Common myeloid progenitor, CD34-positive (primary cell): ENCODE data around the gene FMO3.

Experiments used
- CTCF ChIA-PET: fragments of 350-600 bp; sonication (Branson Sonifier 250); formaldehyde crosslinking; loops from one replicate; lab custom pipeline; 2021; ENCODE audit warnings: antibody characterized with exemption; lab: Charles Lee
- POLR2A ChIA-PET: fragments of 350-600 bp; sonication (Branson Sonifier 250); formaldehyde crosslinking; loops from one replicate; lab custom pipeline; 2021; ENCODE audit warnings: antibody characterized with exemption; lab: Charles Lee
- DNase-seq, 3 donors: peaks; one replicate each; pipeline versions ENCODE4 v3.0.0 to v3.0.0-alpha.2; 2013
- H3K27ac ChIP-seq, 2 experiments: 1 replicate in 1 of 2; 2 replicates in 1 of 2; pipeline ENCODE4 v1.7.0; 2013; ENCODE audit warnings: inconsistent platforms in 2 of 2, low read length in 2 of 2, mild to moderate bottlenecking in 2 of 2, low read depth in 1 of 2, moderate library complexity in 1 of 2; ENCODE audit not compliant: severe bottlenecking in 2 of 2, insufficient read depth in 1 of 2, poor library complexity in 1 of 2
- H3K27me3 ChIP-seq, 5 experiments: replicated peaks in 2 of 5; 1 replicate in 3 of 5; 2 replicates in 2 of 5; pipeline versions ENCODE4 v1.6.1 to v1.7.0; 2013; ENCODE audit warnings: low read length in 4 of 5, mild to moderate bottlenecking in 2 of 5, moderate library complexity in 2 of 5, inconsistent platforms in 1 of 5; ENCODE audit not compliant: insufficient read depth in 5 of 5, control insufficient read depth in 4 of 5
- H3K36me3 ChIP-seq, 4 experiments: 1 replicate in 2 of 4; 2 replicates in 2 of 4; pipeline versions ENCODE4 v1.6.1 to v1.7.0; 2013; ENCODE audit warnings: low read length in 3 of 4, control low read depth in 1 of 4, mild to moderate bottlenecking in 1 of 4; ENCODE audit not compliant: control insufficient read depth in 4 of 4, insufficient read depth in 4 of 4
- H3K4me1 ChIP-seq, 4 experiments: 1 replicate in 3 of 4; 2 replicates in 1 of 4; pipeline versions ENCODE4 v1.6.1 to v1.7.1; 2013; ENCODE audit warnings: low read length in 3 of 4, mild to moderate bottlenecking in 3 of 4, control low read depth in 1 of 4, inconsistent platforms in 1 of 4, moderate library complexity in 1 of 4; ENCODE audit not compliant: control insufficient read depth in 4 of 4, insufficient read depth in 4 of 4; ENCODE audit errors: control extremely low read depth in 1 of 4
- H3K4me3 ChIP-seq, 7 experiments: 1 replicate in 4 of 7; 2 replicates in 3 of 7; pipeline versions ENCODE4 v1.5.1 to v1.7.0; 2013; ENCODE audit warnings: mild to moderate bottlenecking in 7 of 7, low read length in 6 of 7, moderate library complexity in 6 of 7, inconsistent platforms in 2 of 7, low read depth in 2 of 7, control low read depth in 1 of 7; ENCODE audit not compliant: insufficient read depth in 4 of 7, control insufficient read depth in 1 of 7; ENCODE audit errors: extremely low read depth in 1 of 7
- H3K9me3 ChIP-seq, 5 experiments: 1 replicate in 4 of 5; 2 replicates in 1 of 5; pipeline versions ENCODE4 v1.6.1 to v1.7.1; 2013; ENCODE audit warnings: low read length in 4 of 5, mild to moderate bottlenecking in 2 of 5, inconsistent platforms in 1 of 5, low read depth in 1 of 5, moderate library complexity in 1 of 5; ENCODE audit not compliant: control insufficient read depth in 4 of 5, insufficient read depth in 2 of 5; ENCODE audit errors: control extremely low read depth in 1 of 5
- WGBS: methylation state at CpG from one replicate; pipeline ENCODE4 v1.1.5; 2013; ENCODE audit not compliant: insufficient coverage; 5-methylcytosine and 5-hydroxymethylcytosine counted together

The FMO3 gene

GRCh38 chr1:171155484-171155883 is 64.8 kb downstream of the FMO3 start:
- no peaks in the 10 kb centered on the region for H3K36me3 ChIP-seq
- ChIA-PET CTCF (no interaction called here), POLR2A (no interaction called here)
- DNase-seq, result no peak
- H3K9me3 ChIP-seq, result peaks cover 0 to 1% (median 0%) of the 10 kb centered on the region in 5 experiments
- H3K27ac ChIP-seq, result no peak overlapping the region
- no peaks in the 10 kb centered on the region for H3K4me1 ChIP-seq
- H3K4me3 ChIP-seq, result no peak overlapping the region
- H3K27me3 ChIP-seq, result no peaks in the 10 kb centered on the region

- H3K27me3 ChIP-seq, result no peaks in the 10 kb centered on the region
- no peak overlapping the region for H3K27ac ChIP-seq
- POLR2A ChIA-PET, result no interaction called here
- CTCF ChIA-PET, result no interaction called here
- no peaks in the 10 kb centered on the region for H3K36me3 ChIP-seq
- DNase-seq, result no peak
- 71% methylated on average over 1 of the region's 5 CpGs for WGBS
- H3K9me3 ChIP-seq, result peaks cover 0 to 1% (median 0%) of the 10 kb centered on the region in 5 experiments
- no peak overlapping the region for H3K4me3 ChIP-seq
- no peaks in the 10 kb centered on the region for H3K4me1 ChIP-seq
Measured at GRCh38 chr1:171158096-171158495, 67.4 kb downstream of the FMO3 start.

- Histone ChIP-seq H3K9me3 (peaks cover 0 to 1% (median 0%) of the 10 kb centered on the region in 5 experiments), H3K4me1 (no peaks in the 10 kb centered on the region), H3K27me3 (no peaks in the 10 kb centered on the region), H3K36me3 (no peaks in the 10 kb centered on the region), H3K27ac (no peak overlapping the region), H3K4me3 (no peak overlapping the region)
- POLR2A ChIA-PET, result no interaction called here
- CTCF ChIA-PET, result no interaction called here
- DNase-seq, result no peak
- 79% methylated on average over 3 of the region's 3 CpGs for WGBS
Measured at GRCh38 chr1:171158551-171158950, 67.8 kb downstream of the FMO3 start.

GRCh38 chr1:171159148-171159547 is 68.4 kb downstream of the FMO3 start:
- no peak for DNase-seq
- H3K27me3 ChIP-seq, result no peaks in the 10 kb centered on the region
- ChIA-PET CTCF (no interaction called here), POLR2A (no interaction called here)
- H3K4me1 ChIP-seq, result no peaks in the 10 kb centered on the region
- no peak overlapping the region for H3K27ac ChIP-seq
- no peaks in the 10 kb centered on the region for H3K36me3 ChIP-seq
- no peak overlapping the region for H3K4me3 ChIP-seq
- H3K9me3 ChIP-seq, result peaks cover 0 to 1% (median 0%) of the 10 kb centered on the region in 5 experiments
- WGBS, result no CpG with 5 or more reads among the region's 2 CpGs

- Histone ChIP-seq H3K27me3 (no peaks in the 10 kb centered on the region), H3K4me3 (no peak overlapping the region), H3K27ac (no peak overlapping the region), H3K9me3 (peaks cover 0 to 1% (median 0%) of the 10 kb centered on the region in 5 experiments), H3K36me3 (no peaks in the 10 kb centered on the region), H3K4me1 (no peaks in the 10 kb centered on the region)
- WGBS, result 80% methylated on average over 2 of the region's 3 CpGs
- CTCF ChIA-PET, result no interaction called here
- POLR2A ChIA-PET, result no interaction called here
- no peak for DNase-seq
Measured at GRCh38 chr1:171160211-171160610, 69.5 kb downstream of the FMO3 start.

- H3K4me1 ChIP-seq, result no peaks in the 10 kb centered on the region
- H3K9me3 ChIP-seq, result peaks cover 0 to 1% (median 0%) of the 10 kb centered on the region in 5 experiments
- H3K4me3 ChIP-seq, result no peak overlapping the region
- CTCF ChIA-PET, result no interaction called here
- DNase-seq, result no peak
- no peak overlapping the region for H3K27ac ChIP-seq
- POLR2A ChIA-PET, result no interaction called here
- 89% methylated on average over 4 of the region's 4 CpGs for WGBS
- H3K27me3 ChIP-seq, result no peaks in the 10 kb centered on the region
- no peaks in the 10 kb centered on the region for H3K36me3 ChIP-seq
Measured at GRCh38 chr1:171160639-171161354, 70.1 kb downstream of the FMO3 start.

- CTCF ChIA-PET, result no interaction called here
- Histone ChIP-seq H3K27ac (no peak overlapping the region), H3K36me3 (no peaks in the 10 kb centered on the region), H3K4me3 (no peak overlapping the region), H3K9me3 (peaks cover 0 to 1% (median 0%) of the 10 kb centered on the region in 5 experiments), H3K4me1 (no peaks in the 10 kb centered on the region), H3K27me3 (no peaks in the 10 kb centered on the region)
- POLR2A ChIA-PET, result no interaction called here
- no peak for DNase-seq
Measured at GRCh38 chr1:171161431-171161830, 70.7 kb downstream of the FMO3 start.
